HG03064 (cell line): Measurements from ENCODE around the gene ZNF790.
A peak's percentile ranks its signal among the peaks of the same experiment; 100 is the strongest.

ENCODE experiments used
- ATAC-seq: cut with Tn5 transposase; IDR thresholded peaks from one replicate; pipeline ENCODE4 v1.9.1; 2021; ENCODE audit warnings: low read depth; ENCODE audit not compliant: unreplicated experiment

Gene ZNF790

GRCh38 chr19:36772311-36773222, 65.6 kb downstream of the ZNF790 start, which contains the start of gene ZNF850:
ZNF850 (minus strand) TSS chr19:36772807; CDS start chr19:36762606, 10,201 bp downstream.
- peak; percentile 94 for ATAC-seq

- ATAC-seq: no peak
Observed at GRCh38 chr19:36771261-36772231, 66.6 kb downstream of the ZNF790 start.
